Stimulated activated naive B cell treated with anti-CD40 and anti-IgM and Interleukin-4, amounts not matched to agents 10 μg/mL and 1 μg/mL and 100 μg/mL, for 72 hours (primary cell): ENCODE data around the gene FBXL17.
A peak's percentile ranks its signal among the peaks of the same experiment; 100 is the strongest.

Experiments used
- ATAC-seq, 2 donors: fragments of 150-1000 bp; cut with Tn5 transposase; replicated peaks; 2 replicates each; pipeline ENCODE4 v1.10.0; 2021; ENCODE audit warnings: moderate library complexity in 1 of 2
- DNase-seq: peaks from one replicate; pipeline ENCODE4 v3.0.0; 2021
- H3K27ac Mint-ChIP-seq: one replicate; pipeline ENCODE4 v1.8.0; 2022; ENCODE audit warnings: mild to moderate bottlenecking, mixed read lengths
- H3K27me3 Mint-ChIP-seq, 2 donors: one replicate each; pipeline ENCODE4 v1.8.0; 2022; ENCODE audit warnings: mixed read lengths in 2 of 2
- H3K36me3 Mint-ChIP-seq, 2 donors: one replicate each; pipeline ENCODE4 v1.8.0; 2022; ENCODE audit warnings: mixed read lengths in 2 of 2, mild to moderate bottlenecking in 1 of 2
- H3K4me1 Mint-ChIP-seq, 2 donors: one replicate each; pipeline ENCODE4 v1.8.0; 2022; ENCODE audit warnings: mixed read lengths in 2 of 2, mild to moderate bottlenecking in 1 of 2
- H3K4me3 Mint-ChIP-seq, 2 donors: one replicate each; pipeline ENCODE4 v1.8.0; 2022; ENCODE audit warnings: mild to moderate bottlenecking in 2 of 2, mixed read lengths in 2 of 2, moderate library complexity in 1 of 2
- H3K9me3 Mint-ChIP-seq, 2 donors: one replicate each; pipeline ENCODE4 v1.8.0; 2022; ENCODE audit warnings: mixed read lengths in 2 of 2, mild to moderate bottlenecking in 1 of 2

The FBXL17 gene

GRCh38 chr5:107821288-107821687 is 560.6 kb downstream of the FBXL17 start:
- DNase-seq, result no peak
- Mint-ChIP-seq H3K27ac (no peak overlapping the region), H3K4me3 (no peak overlapping the region), H3K36me3 (no peaks in the 10 kb centered on the region), H3K9me3 (peaks cover 0 to 4% of the 10 kb centered on the region in 2 donors), H3K4me1 (no peaks in the 10 kb centered on the region), H3K27me3 (no peaks in the 10 kb centered on the region)
- no peak for ATAC-seq

DNA sequence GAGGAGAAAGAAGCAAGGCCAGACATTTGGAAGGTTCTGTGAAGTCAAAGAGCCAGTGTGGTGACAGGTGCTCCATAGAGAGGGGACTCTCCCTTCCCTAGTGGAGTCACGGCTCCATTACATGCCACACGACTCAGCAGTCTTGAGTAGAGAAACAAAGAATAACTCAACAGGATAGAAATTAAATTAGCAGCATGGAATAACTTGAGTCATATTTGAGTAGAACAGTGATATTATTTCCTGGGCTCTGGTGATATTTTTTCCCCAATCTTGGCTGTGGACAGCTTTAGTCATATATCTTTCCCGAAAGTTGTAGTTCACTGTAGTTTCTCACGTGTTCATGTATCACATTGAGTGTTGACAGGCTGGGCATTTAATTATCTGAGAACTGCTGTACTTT is 561.5 kb downstream of the FBXL17 start:
- no peak overlapping the region for H3K4me3 Mint-ChIP-seq
- no peaks in the 10 kb centered on the region for H3K4me1 Mint-ChIP-seq
- no peak overlapping the region for H3K27ac Mint-ChIP-seq
- ATAC-seq (no peak), DNase-seq (no peak)
- H3K27me3 Mint-ChIP-seq, result no peaks in the 10 kb centered on the region
- H3K9me3 Mint-ChIP-seq, result peaks cover 0 to 4% of the 10 kb centered on the region in 2 donors
- H3K36me3 Mint-ChIP-seq, result no peaks in the 10 kb centered on the region

DNA sequence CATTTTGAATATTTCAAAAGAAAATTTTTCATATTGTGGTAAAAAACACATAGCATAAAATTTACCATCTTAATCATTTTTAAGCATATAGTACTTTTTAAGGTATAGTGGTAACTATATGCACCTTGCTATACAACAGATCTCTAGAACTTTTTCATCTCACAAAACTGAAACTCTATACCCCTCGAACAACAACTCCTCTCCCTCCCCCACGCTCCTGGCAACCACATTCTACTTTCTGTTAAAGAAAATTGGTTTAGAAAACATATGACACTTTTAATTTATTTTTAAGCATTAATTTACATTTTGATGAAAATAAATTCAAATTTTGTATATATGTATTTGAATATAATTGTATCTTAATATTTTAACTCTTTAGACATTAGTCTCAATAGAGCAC is 563.9 kb downstream of the FBXL17 start:
- Mint-ChIP-seq H3K27ac (no peak overlapping the region), H3K36me3 (no peaks in the 10 kb centered on the region), H3K4me1 (no peaks in the 10 kb centered on the region), H3K27me3 (no peaks in the 10 kb centered on the region), H3K9me3 (peaks cover 0 to 4% of the 10 kb centered on the region in 2 donors), H3K4me3 (no peak overlapping the region)
- ATAC-seq (no peak), DNase-seq (no peak)

DNA sequence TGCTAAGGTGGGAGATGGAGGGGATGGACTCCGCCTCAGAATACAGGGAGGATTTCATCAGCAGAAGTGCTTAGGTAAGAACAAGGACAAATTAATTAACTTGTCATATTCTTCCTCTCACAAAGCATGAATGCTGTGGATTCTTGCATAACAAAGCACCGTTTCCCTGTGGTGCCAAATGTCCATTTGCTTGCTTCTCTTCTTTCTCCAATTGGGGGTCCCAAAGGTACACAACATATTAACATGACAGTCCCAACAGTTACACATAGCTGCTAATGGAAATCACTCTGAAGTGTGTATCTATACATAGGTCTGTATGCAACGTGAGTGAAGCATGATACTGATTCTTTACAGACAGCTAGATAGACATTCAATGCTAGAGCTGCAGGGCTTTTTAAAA is 564.5 kb downstream of the FBXL17 start:
- Mint-ChIP-seq H3K36me3 (no peaks in the 10 kb centered on the region), H3K9me3 (peaks cover 0 to 4% of the 10 kb centered on the region in 2 donors), H3K4me1 (no peaks in the 10 kb centered on the region), H3K27me3 (no peaks in the 10 kb centered on the region), H3K27ac (no peak overlapping the region), H3K4me3 (no peak overlapping the region)
- ATAC-seq (no peak), DNase-seq (no peak)

DNA sequence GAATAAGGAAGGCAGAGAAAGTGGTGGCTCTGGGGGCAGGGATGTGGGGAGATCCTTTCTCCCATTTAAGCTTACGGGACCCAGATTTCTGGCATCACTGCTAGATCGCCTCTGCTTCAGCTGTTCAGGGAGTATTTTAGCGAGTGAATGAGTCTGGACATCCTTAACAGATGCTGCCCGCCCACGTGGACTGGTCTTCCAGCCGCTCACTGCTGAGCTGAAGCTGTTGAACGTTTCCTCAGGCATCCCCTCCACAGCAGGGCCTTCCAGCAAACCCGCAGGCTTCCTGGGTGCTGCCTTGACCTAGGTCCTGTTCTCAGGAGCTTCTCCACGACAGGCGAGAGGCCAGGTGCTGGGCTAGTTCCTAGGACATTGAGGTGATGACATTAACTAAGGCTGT is 566.8 kb downstream of the FBXL17 start:
- Mint-ChIP-seq H3K27ac (no peak overlapping the region), H3K4me3 (no peak overlapping the region), H3K36me3 (no peaks in the 10 kb centered on the region)

GRCh38 chr5:107814183-107814827 is 567.6 kb downstream of the FBXL17 start:
- Mint-ChIP-seq H3K36me3 (no peaks in the 10 kb centered on the region), H3K27me3 (no peaks in the 10 kb centered on the region), H3K9me3 (no peaks in the 10 kb centered on the region), H3K4me1 (no peaks in the 10 kb centered on the region), H3K27ac (no peak overlapping the region), H3K4me3 (no peak overlapping the region)
- ATAC-seq (no peak), DNase-seq (no peak)

More for the DNA sequence above, 566.8 kb downstream of the FBXL17 start:
- ATAC-seq (no peak), DNase-seq (no peak)
- Mint-ChIP-seq H3K9me3 (no peaks in the 10 kb centered on the region), H3K27me3 (no peaks in the 10 kb centered on the region), H3K4me1 (no peaks in the 10 kb centered on the region)

DNA sequence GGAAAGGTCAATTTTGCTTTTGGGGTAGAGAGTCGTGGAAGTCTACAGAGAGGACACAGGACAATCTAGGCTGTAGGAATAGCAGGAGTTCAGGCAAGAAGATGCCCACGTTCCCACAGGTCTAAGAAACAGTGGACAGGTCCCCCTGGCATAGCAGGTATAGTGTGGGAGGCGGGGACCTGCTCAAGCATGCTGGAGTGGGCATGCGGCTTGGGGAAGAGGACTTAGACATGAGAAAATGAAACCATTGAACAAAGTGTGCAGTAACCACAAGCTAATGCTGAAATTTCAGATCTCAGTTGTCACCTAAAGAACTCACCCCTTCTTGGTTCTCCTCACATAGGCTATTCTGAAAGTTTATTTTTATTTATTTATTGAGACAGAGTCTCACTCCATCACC is 568.3 kb downstream of the FBXL17 start:
- no peaks in the 10 kb centered on the region for H3K4me1 Mint-ChIP-seq
- DNase-seq, result no peak
- H3K4me3 Mint-ChIP-seq, result no peak overlapping the region
- no peaks in the 10 kb centered on the region for H3K27me3 Mint-ChIP-seq
- H3K9me3 Mint-ChIP-seq, result no peaks in the 10 kb centered on the region
- H3K36me3 Mint-ChIP-seq, result no peaks in the 10 kb centered on the region
- ATAC-seq, result peak in 1 of 2 donors; percentile 12
- H3K27ac Mint-ChIP-seq, result no peak overlapping the region

GRCh38 chr5:107812570-107813141 is 569.2 kb downstream of the FBXL17 start:
- Mint-ChIP-seq H3K27me3 (no peaks in the 10 kb centered on the region), H3K4me3 (no peak overlapping the region), H3K27ac (no peak overlapping the region), H3K9me3 (no peaks in the 10 kb centered on the region), H3K36me3 (no peaks in the 10 kb centered on the region), H3K4me1 (no peaks in the 10 kb centered on the region)
- no peak for DNase-seq
- ATAC-seq, result peak in 1 of 2 donors; percentile 21

- Mint-ChIP-seq H3K4me1 (no peaks in the 10 kb centered on the region), H3K27ac (no peak overlapping the region), H3K36me3 (no peaks in the 10 kb centered on the region), H3K9me3 (no peaks in the 10 kb centered on the region), H3K27me3 (no peaks in the 10 kb centered on the region), H3K4me3 (no peak overlapping the region)
- ATAC-seq, result no peak
- no peak for DNase-seq
Measured at GRCh38 chr5:107809201-107810034, 572.5 kb downstream of the FBXL17 start.
